Measurements from ENCODE around the gene HLA-DMB. TPM values are rescaled to one million over a fixed set of nuclear protein-coding genes. Genes with fewer than 3 reads are reported as not detected.

Gene HLA-DMB
- total RNA-seq, 2 donors from 2014 or later = 7.3 to 15.2 TPM

GRCh38 chr6:32933661-32934085, 7.2 kb downstream of the HLA-DMB start:
- H3K4me1 ChIP-seq (replicated peaks) = no peaks in the 10 kb centered on the region
- peak; percentile 67 to 80 (median 72) for TF ChIP-seq CTCF (IDR thresholded peaks at IDR 0.05)
- peak; percentile 62 for TF ChIP-seq POLR2AphosphoS5 (IDR thresholded peaks at IDR 0.05)
- no peak for TF ChIP-seq POLR2A (IDR thresholded peaks at IDR 0.05)
- intact Hi-C loops (cut with DNase I) = loop anchor here (2.0 to 5.0 kb wide), 2 partner anchors 46 to 51 kb away; no protein-coding TSS in a partner anchor
- H3K36me3 ChIP-seq = no peaks in the 10 kb centered on the region
- H3K9me3 ChIP-seq = no peaks in the 10 kb centered on the region
- 0% methylated on average over 3 of the region's 3 CpGs for WGBS
- no peak overlapping the region for H3K4me3 ChIP-seq
- DNase-seq (ENCODE audit: low spot score) = peak; percentile 74
- H3K27ac ChIP-seq = no peak overlapping the region
- no peaks in the 10 kb centered on the region for H3K27me3 ChIP-seq (replicated peaks; ENCODE audit: insufficient read depth)

- H3K9me3 ChIP-seq = no peaks in the 10 kb centered on the region
- intact Hi-C loops (cut with DNase I) = loop anchor here (5.0 kb wide), 1 partner anchor 45 kb away; no protein-coding TSS in a partner anchor
- H3K4me3 ChIP-seq = no peak overlapping the region
- no peaks in the 10 kb centered on the region for H3K4me1 ChIP-seq (replicated peaks)
- no peak for DNase-seq (ENCODE audit: low spot score)
- no peaks in the 10 kb centered on the region for H3K27me3 ChIP-seq (replicated peaks; ENCODE audit: insufficient read depth)
- no peaks in the 10 kb centered on the region for H3K36me3 ChIP-seq
- WGBS = 75% methylated on average over 7 of the region's 7 CpGs
- no peak overlapping the region for H3K27ac ChIP-seq
- TF ChIP-seq POLR2A (IDR thresholded peaks at IDR 0.05) (no peak), POLR2AphosphoS5 (IDR thresholded peaks at IDR 0.05) (no peak), CTCF (IDR thresholded peaks at IDR 0.05) (no peak)
These were observed 8.5 kb downstream of the HLA-DMB start for GRCh38 chr6:32932132-32932868.

GRCh38 chr6:32931211-32931610, 9.6 kb downstream of the HLA-DMB start:
- no peaks in the 10 kb centered on the region for H3K27me3 ChIP-seq (replicated peaks; ENCODE audit: insufficient read depth)
- TF ChIP-seq CTCF (IDR thresholded peaks at IDR 0.05) (no peak), POLR2AphosphoS5 (IDR thresholded peaks at IDR 0.05) (no peak), POLR2A (IDR thresholded peaks at IDR 0.05) (no peak)
- H3K36me3 ChIP-seq = no peaks in the 10 kb centered on the region
- no peaks in the 10 kb centered on the region for H3K9me3 ChIP-seq
- no peak for DNase-seq (ENCODE audit: low spot score)
- no peak overlapping the region for H3K27ac ChIP-seq
- H3K4me1 ChIP-seq (replicated peaks) = no peaks in the 10 kb centered on the region
- 47% methylated on average over 1 of the region's 1 CpG for WGBS
- no peak overlapping the region for H3K4me3 ChIP-seq
- intact Hi-C loops (cut with DNase I) = loop anchor here (5.0 kb wide), 1 partner anchor 44 kb away; no protein-coding TSS in a partner anchor

- H3K36me3 ChIP-seq = no peaks in the 10 kb centered on the region
- no peak overlapping the region for H3K4me3 ChIP-seq
- no peaks in the 10 kb centered on the region for H3K9me3 ChIP-seq
- intact Hi-C loops (cut with DNase I) = no loop called here
- TF ChIP-seq POLR2AphosphoS5 (IDR thresholded peaks at IDR 0.05) (no peak), CTCF (IDR thresholded peaks at IDR 0.05) (peak in 1 of 4 experiments; percentile 26)
- H3K27ac ChIP-seq = no peak overlapping the region
- WGBS = 65% methylated on average over 2 of the region's 2 CpGs
- H3K4me1 ChIP-seq (replicated peaks) = no peaks in the 10 kb centered on the region
- DNase-seq (ENCODE audit: low spot score) = no peak
- H3K27me3 ChIP-seq (replicated peaks; ENCODE audit: insufficient read depth) = no peaks in the 10 kb centered on the region
These were observed 18.7 kb downstream of the HLA-DMB start for GRCh38 chr6:32922083-32922482.

GRCh38 chr6:32920715-32921114, 20.1 kb downstream of the HLA-DMB start:
- no peaks in the 10 kb centered on the region for H3K4me1 ChIP-seq (replicated peaks)
- no peak for TF ChIP-seq POLR2AphosphoS5 (IDR thresholded peaks at IDR 0.05)
- TF ChIP-seq CTCF (IDR thresholded peaks at IDR 0.05) = no peak
- TF ChIP-seq POLR2A (IDR thresholded peaks at IDR 0.05) = no peak
- H3K9me3 ChIP-seq = no peaks in the 10 kb centered on the region
- no peaks in the 10 kb centered on the region for H3K36me3 ChIP-seq
- H3K27ac ChIP-seq = no peak overlapping the region
- WGBS = 29% methylated on average over 2 of the region's 2 CpGs
- H3K4me3 ChIP-seq = no peak overlapping the region
- intact Hi-C loops (cut with DNase I) = no loop called here
- no peak for DNase-seq (ENCODE audit: low spot score)
- no peaks in the 10 kb centered on the region for H3K27me3 ChIP-seq (replicated peaks; ENCODE audit: insufficient read depth)
